ENCODE measurements around the gene ARL6IP6.

The ARL6IP6 gene

GRCh38 chr2:152804687-152805408 is 86.4 kb downstream of the ARL6IP6 start:
- Histone ChIP-seq H3K27ac (ENCODE audit: extremely low read depth, low read depth, low read length) (no peak overlapping the region), H3K36me3 (ENCODE audit: control insufficient read depth in 2 of 2, insufficient read depth in 1 of 2, low read length in 2 of 2) (no peaks in the 10 kb centered on the region), H3K9me3 (ENCODE audit: control insufficient read depth, insufficient read depth, low read depth, low read length) (no peaks in the 10 kb centered on the region), H3K4me3 (ENCODE audit: low read depth, low read length) (no peak overlapping the region), H3K4me1 (ENCODE audit: control insufficient read depth, insufficient read depth, low read length) (no peaks in the 10 kb centered on the region)
- TF ChIP-seq ZNF707 (tag by site-specific recombination; IDR thresholded peaks at IDR 0.05), result no peak
- no peak for TF ChIP-seq GLIS2 (tag by site-specific recombination; IDR thresholded peaks at IDR 0.05)
- TF ChIP-seq PRDM6 (tag by site-specific recombination; IDR thresholded peaks at IDR 0.05), result no peak
- no peak for TF ChIP-seq KLF16 (tag by site-specific recombination; IDR thresholded peaks at IDR 0.05)
- TF ChIP-seq ZSCAN23 (tag by site-specific recombination; IDR thresholded peaks at IDR 0.05), result no peak
- no peak for TF ChIP-seq ZNF10 (tag by site-specific recombination; IDR thresholded peaks at IDR 0.05)
- POLR2A ChIA-PET, result no interaction called here
- CTCF ChIA-PET, result no interaction called here

GRCh38 chr2:152811916-152812315 is 93.5 kb downstream of the ARL6IP6 start:
- no peak overlapping the region for H3K27ac ChIP-seq (ENCODE audit: extremely low read depth, low read depth, low read length)
- H3K36me3 ChIP-seq (ENCODE audit: control insufficient read depth in 2 of 2, insufficient read depth in 1 of 2, low read length in 2 of 2), result no peaks in the 10 kb centered on the region
- H3K9me3 ChIP-seq (ENCODE audit: control insufficient read depth, insufficient read depth, low read depth, low read length), result no peaks in the 10 kb centered on the region
- no peaks in the 10 kb centered on the region for H3K4me1 ChIP-seq (ENCODE audit: control insufficient read depth, insufficient read depth, low read length)
- POLR2A ChIA-PET, result no interaction called here
- H3K4me3 ChIP-seq (ENCODE audit: low read depth, low read length), result no peak overlapping the region
- CTCF ChIA-PET, result no interaction called here
- TF ChIP-seq ZNF596 (tag by site-specific recombination; IDR thresholded peaks at IDR 0.05) (no peak), SETDB1 (IDR thresholded peaks at IDR 0.05; ENCODE audit: insufficient read length, low read length) (peak; percentile 91), ZNF114 (tag by site-specific recombination; IDR thresholded peaks at IDR 0.05) (no peak)
